ENCODE results near the gene TTC16.

GRCh38 chr9:127756233-127756632 is 40.4 kb downstream of the TTC16 start:
- TF ChIP-seq POLR2AphosphoS5 (IDR thresholded peaks at IDR 0.05; ENCODE audit: low read depth, low read length) = no peak
- no peak for TF ChIP-seq TAF1 (IDR thresholded peaks at IDR 0.05; ENCODE audit: low read depth, low read length)

Data from GM12891 (cell line).